Smooth muscle cell of the brain vasculature (primary cell): ENCODE results near the gene AFF3.
"Not testable (repeated sequence)": the region's sequence is repeated elsewhere in the genome, so short reads cannot be mapped to it uniquely, and the experiment has no call there.

Experiments
- DNase-seq: peaks from one replicate; pipeline ENCODE4 v3.0.0-alpha.2; 2012; ENCODE audit warnings: low read depth, low spot score

The AFF3 gene

GRCh38 chr2:100106460-100106859, 35.9 kb downstream of the AFF3 start:
- peak; percentile 83 for DNase-seq

- no peak for DNase-seq
Observed at GRCh38 chr2:100105678-100106054, 36.7 kb downstream of the AFF3 start.

- DNase-seq: no peak
Observed at GRCh38 chr2:100104718-100105677, 37.4 kb downstream of the AFF3 start.

GRCh38 chr2:100104265-100104664, 38.1 kb downstream of the AFF3 start:
- DNase-seq: not testable (repeated sequence)

DNA sequence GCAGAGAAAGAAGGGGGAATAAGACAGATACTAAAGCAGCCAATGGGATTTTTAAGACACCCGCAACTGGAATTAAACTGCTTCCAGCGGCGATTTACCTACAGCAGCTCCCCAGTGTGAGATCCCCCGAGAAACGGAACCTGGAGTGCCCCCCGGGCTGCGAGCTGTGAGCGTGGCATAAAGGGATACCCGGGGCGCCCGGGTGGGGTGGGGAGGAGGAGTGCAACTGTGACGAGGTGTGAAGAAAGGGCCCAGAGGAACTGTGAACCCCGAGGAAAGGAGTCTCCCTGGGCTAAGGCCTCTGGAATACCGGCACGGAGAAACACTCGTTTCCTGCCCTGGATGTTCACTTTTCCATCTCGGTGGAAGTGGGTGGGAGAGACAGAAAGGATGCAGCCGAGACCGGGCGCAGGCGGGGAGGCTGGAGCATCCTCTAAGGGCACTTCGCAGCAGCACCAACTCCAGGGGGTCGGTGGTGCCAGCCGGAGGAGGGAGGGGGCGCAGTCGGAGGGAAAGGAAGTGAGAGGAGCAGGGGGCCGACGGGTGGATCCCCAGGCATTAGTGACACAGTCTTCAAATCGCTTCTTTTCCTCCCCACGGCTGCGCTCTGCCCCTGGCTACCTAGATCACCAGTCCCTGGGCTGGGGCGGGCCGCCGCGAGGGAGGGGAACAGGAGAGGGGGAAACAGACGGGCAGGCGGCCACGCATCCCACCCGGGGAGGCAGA, 38.7 kb downstream of the AFF3 start:
- not testable (repeated sequence) for DNase-seq

- not testable (repeated sequence) for DNase-seq
Observed at GRCh38 chr2:100102466-100103180, 39.8 kb downstream of the AFF3 start.

GRCh38 chr2:100098855-100099254, 43.5 kb downstream of the AFF3 start:
- DNase-seq: not testable (repeated sequence)

- not testable (repeated sequence) for DNase-seq
Observed at GRCh38 chr2:100097611-100098294, 44.6 kb downstream of the AFF3 start.

DNA sequence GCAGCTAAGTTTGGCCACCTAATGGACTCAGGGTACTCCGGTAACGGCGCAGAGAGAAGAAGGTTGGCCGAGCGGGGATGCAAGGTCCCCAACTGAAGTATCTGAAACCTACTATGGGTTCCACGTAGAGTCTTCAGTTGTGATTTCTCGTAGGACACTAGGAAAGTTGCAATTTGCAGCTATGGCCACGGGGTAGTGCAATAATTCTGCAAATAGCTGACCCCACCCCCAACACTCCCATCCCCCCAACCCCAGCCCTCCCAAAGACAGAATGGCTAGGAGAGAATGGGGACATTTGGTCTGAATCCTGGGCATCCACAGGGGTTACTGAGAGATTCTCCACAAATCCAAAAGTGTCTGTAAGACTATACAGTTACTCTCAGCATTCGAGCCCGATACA, 46.5 kb downstream of the AFF3 start:
- DNase-seq: not testable (repeated sequence)

DNA sequence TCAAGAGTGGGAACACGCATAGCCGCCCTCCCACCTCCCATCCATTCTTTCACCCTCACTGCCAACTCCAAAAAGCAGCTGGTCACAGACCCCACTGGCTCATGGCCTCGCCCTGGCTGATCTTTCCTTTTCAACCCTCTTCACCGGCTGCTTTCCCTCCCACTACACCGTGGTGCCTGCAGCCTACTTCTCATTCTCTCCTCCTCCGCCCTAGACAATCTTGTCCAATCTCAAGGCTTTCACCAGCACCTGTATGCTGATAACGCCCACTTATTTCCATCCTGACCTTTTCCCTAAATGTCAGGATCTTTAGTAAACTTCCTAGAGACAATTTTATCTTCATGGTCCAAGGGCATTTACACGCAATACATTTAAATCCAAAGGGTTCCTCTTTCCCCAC, 50.6 kb downstream of the AFF3 start:
- DNase-seq: not testable (repeated sequence)

- not testable (repeated sequence) for DNase-seq
Observed at GRCh38 chr2:100085744-100086143, 56.6 kb downstream of the AFF3 start.

DNA sequence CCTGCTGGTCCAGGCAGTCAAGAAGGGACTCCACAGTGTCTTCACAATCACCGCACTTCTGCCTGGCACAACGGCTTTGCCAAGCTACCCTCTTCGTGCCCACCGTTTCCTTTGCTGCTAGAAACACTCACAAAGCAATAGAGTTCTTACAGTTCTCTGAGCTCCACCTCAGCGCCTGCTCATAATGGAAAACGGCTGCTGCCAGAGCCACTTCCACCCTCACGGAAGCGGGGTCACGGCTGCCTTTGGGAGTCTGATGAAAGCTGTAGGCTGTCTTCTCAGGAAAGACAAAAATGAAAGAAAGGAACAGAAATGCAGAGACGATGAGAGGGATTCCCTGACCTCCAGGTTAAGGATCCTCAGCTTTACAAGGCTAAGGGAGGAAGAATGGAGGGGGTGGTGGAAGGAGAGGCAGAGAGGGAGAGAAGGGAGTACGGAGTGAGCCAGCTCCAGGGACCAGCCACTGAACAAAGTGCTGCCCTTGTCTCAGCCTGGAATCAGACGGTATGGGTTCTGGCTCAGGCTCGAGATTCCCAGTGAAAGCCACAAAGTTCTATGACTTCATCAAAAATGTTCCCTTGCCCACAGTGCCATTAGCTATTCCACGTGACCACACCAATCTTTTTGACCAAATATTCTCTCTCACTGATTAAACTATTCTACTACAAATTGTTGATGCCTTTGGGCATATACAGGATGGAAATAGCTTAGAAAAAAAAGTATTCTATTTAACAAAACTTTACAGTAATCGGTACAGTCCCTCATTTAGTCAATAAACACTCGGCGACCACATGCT, 58.8 kb downstream of the AFF3 start:
- not testable (repeated sequence) for DNase-seq

GRCh38 chr2:100082302-100082978, 60.0 kb downstream of the AFF3 start:
- not testable (repeated sequence) for DNase-seq

DNA sequence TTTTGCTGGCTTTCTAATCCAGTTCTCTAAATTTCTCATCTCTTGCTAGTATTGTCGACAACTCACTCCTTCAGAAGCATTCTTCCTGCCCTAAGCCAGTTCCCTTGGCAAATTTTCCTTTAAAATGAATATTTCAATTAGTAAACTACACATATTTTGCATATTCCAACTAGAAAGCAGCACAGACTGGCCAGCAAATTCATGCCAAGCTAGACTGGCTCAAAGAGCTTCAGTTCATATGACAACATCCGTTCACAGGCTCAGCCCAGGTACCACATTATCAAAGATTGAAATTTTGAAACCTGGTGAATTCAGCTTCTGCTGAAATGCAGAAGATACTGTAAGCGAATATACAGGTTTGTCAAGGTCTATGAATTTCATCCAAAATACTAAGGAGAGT, 64.5 kb downstream of the AFF3 start:
- DNase-seq: no peak

GRCh38 chr2:100077456-100077855, 64.9 kb downstream of the AFF3 start:
- no peak for DNase-seq

GRCh38 chr2:100075532-100075931, 66.9 kb downstream of the AFF3 start:
- DNase-seq: no peak

DNA sequence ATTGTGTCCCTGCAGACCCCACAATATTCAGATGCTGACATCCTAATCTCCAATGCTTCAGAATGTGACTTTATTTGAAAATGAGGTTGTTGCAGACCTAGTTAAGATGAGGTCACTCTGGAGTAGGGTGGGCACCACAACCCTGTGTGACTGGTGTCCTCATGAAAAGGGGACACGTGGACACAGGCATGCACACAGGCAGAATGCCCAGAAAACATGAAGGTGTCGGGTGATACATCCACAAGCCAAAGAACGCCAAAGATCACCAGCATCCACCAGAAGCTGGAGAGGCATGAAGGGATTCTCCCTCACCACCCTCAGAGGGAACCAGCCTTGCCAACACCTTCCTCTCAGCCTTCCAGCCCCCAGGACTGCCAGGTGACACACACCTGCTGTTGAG, 69.3 kb downstream of the AFF3 start:
- no peak for DNase-seq

GRCh38 chr2:100072503-100072902, 69.9 kb downstream of the AFF3 start:
- DNase-seq: no peak

DNA sequence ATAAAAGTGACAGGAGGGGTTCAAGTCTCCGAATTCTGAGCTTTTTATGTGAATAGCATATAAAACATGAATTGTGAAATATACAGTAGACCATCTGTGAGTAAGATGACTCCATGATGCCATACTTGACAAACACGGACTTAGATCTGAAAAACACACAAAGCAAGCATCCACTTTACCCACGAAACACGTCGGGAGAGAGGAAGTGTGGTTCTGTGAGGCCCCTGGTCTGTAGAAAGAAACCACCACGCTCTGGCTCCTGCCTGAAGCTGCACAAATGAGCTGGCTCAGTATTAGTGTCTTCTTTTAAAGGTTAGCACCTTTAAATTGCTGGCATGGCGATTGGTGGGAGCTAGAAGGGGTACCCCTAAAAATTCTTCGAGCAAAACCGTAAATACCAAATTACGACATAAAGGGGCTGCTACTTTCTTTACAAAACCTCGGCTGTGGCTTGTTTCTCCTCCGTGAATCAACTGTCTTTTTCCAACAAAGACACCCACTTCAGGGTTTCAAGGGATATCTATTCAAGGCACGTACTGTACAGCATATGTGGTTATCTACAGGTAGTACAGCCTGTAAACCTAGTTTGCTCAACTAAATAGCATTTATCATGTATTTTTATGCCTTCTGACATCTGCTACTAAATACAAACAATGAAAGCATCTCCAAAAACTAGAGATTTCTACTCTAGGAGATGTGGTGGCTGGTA, 70.9 kb downstream of the AFF3 start:
- DNase-seq: no peak
